ENCODE measurements around the gene SLCO4A1. TPM values are rescaled to one million over a fixed set of nuclear protein-coding genes. Genes with fewer than 3 reads are reported as not detected.

The SLCO4A1 gene
- total RNA-seq, 2 donors from 2014 or later, result 2.9 to 5.0 TPM

DNA sequence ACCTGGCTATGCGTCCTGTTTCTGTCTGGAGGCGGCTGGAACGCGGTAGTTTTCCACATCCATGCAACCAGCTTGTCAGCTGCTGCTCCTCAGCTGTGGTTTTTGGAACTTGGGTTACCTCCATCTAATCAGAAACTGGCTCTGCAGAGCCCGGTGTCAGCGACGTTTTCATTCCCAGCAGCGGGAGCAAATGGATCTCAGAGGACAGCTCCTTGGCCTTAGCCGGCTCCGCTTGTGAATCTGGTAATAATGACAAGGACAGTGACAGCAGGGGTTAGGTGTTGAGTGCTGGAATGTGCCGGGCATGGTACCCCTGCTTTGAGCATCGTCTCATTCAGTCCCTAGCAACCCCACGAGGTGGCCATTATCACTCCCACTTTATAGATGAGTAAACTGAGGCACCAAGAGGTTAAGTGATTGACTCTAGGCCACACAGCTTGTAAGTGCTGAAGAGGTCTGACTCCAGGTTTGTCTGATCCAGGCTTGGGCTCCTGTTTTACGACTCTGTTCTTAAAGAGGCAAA is 1.3 kb downstream of the SLCO4A1 start:
- Mint-ChIP-seq H3K27me3 (ENCODE audit: insufficient read depth) (peaks cover 51% of the 10 kb centered on the region), H3K9me3 (no peaks in the 10 kb centered on the region), H3K4me1 (no peaks in the 10 kb centered on the region), H3K27ac (no peak overlapping the region), H3K36me3 (ENCODE audit: low read depth) (no peaks in the 10 kb centered on the region), H3K4me3 (peak overlapping the region; percentile 52)
- Histone ChIP-seq H3K9ac (ENCODE audit: extremely low read depth, low read length, poor library complexity, severe bottlenecking) (no peak overlapping the region), H3K27ac (ENCODE audit: low read depth, low read length) (no peak overlapping the region), H3K4me3 (ENCODE audit: low read length) (peak overlapping the region; percentile 74), H3K27me3 (ENCODE audit: control insufficient read depth, insufficient read depth, low read length, poor library complexity, severe bottlenecking) (peaks cover 67% of the 10 kb centered on the region), H3K36me3 (ENCODE audit: control insufficient read depth, insufficient read depth, low read length) (no peaks in the 10 kb centered on the region), H3K4me1 (ENCODE audit: control insufficient read depth, insufficient read depth, low read length) (no peaks in the 10 kb centered on the region), H3K9me3 (ENCODE audit: control insufficient read depth, low read length) (no peaks in the 10 kb centered on the region)
- TF ChIP-seq CTCF (conservative IDR thresholded peaks at IDR 0.05), result no peak
- 49 to 62% methylated on average over 9 to 14 of the region's 14 CpGs for WGBS, 2 experiments (ENCODE audit: insufficient coverage in 1 of 2, insufficient read length in 1 of 2)
- DNase-seq, result no peak

- Mint-ChIP-seq H3K4me3 (peak overlapping the region; percentile 52), H3K27ac (no peak overlapping the region), H3K27me3 (ENCODE audit: insufficient read depth) (peaks cover 46% of the 10 kb centered on the region), H3K36me3 (ENCODE audit: low read depth) (no peaks in the 10 kb centered on the region), H3K4me1 (no peaks in the 10 kb centered on the region), H3K9me3 (no peaks in the 10 kb centered on the region)
- no peak for TF ChIP-seq CTCF (conservative IDR thresholded peaks at IDR 0.05)
- WGBS, 2 experiments (ENCODE audit: insufficient coverage in 1 of 2, insufficient read length in 1 of 2), result 93 to 94% methylated on average over 23 of the region's 23 CpGs
- no peak for DNase-seq
- Histone ChIP-seq H3K36me3 (ENCODE audit: control insufficient read depth, insufficient read depth, low read length) (no peaks in the 10 kb centered on the region), H3K27me3 (ENCODE audit: control insufficient read depth, insufficient read depth, low read length, poor library complexity, severe bottlenecking) (peaks cover 63% of the 10 kb centered on the region), H3K9me3 (ENCODE audit: control insufficient read depth, low read length) (no peaks in the 10 kb centered on the region), H3K27ac (ENCODE audit: low read depth, low read length) (no peak overlapping the region), H3K9ac (ENCODE audit: extremely low read depth, low read length, poor library complexity, severe bottlenecking) (no peak overlapping the region), H3K4me3 (ENCODE audit: low read length) (no peak overlapping the region), H3K4me1 (ENCODE audit: control insufficient read depth, insufficient read depth, low read length) (no peaks in the 10 kb centered on the region)
Observed at GRCh38 chr20:62644044-62644795, 1.9 kb downstream of the SLCO4A1 start.

DNA sequence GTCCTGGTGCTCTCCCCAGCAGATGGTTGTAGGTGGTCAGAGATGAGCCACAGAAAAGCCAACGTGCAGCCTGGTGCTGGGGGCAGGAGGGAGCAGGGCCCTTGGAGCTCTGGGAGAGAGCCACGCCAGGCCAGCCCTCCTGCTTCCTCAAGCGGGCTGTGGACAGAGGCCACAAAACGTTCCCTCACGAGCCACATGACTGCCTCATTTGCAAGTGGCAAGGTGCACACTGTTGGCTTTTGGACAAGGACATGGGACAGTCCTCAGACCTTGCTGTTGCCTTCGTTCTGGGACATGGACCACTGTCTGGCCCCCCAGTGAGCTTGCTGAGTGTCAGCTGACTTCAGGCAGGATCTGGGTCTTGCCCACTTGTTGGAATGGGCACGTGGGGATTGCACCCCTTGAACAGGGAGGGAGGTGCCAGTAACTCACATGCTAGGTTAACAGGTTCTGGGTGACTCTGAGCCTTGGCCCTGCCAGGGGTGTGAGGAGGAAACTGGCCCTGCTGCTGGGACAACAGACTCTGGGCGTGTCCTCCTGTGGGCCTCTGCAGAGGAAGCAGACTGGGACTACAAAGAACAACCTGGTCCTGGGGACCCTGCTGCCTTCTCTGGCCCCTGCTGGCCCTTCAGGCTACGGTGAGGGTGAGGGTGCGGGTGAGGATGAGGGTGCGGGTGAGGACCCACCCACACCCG is 2.6 kb downstream of the SLCO4A1 start:
- H3K9me3 ChIP-seq (ENCODE audit: control insufficient read depth, low read length), result no peaks in the 10 kb centered on the region
- DNase-seq, result no peak
- no peaks in the 10 kb centered on the region for H3K36me3 ChIP-seq (ENCODE audit: control insufficient read depth, insufficient read depth, low read length)
- no peaks in the 10 kb centered on the region for H3K36me3 Mint-ChIP-seq (ENCODE audit: low read depth)
- no peak overlapping the region for H3K27ac Mint-ChIP-seq
- H3K9ac ChIP-seq (ENCODE audit: extremely low read depth, low read length, poor library complexity, severe bottlenecking), result no peak overlapping the region
- no peak for TF ChIP-seq CTCF (conservative IDR thresholded peaks at IDR 0.05)
- H3K27me3 Mint-ChIP-seq (ENCODE audit: insufficient read depth), result peaks cover 41% of the 10 kb centered on the region
- no peak overlapping the region for H3K4me3 ChIP-seq (ENCODE audit: low read length)
- no peaks in the 10 kb centered on the region for H3K4me1 Mint-ChIP-seq
- no peak overlapping the region for H3K4me3 Mint-ChIP-seq
- 87 to 90% methylated on average over 7 to 12 of the region's 12 CpGs for WGBS, 2 experiments (ENCODE audit: insufficient coverage in 1 of 2, insufficient read length in 1 of 2)
- H3K9me3 Mint-ChIP-seq, result no peaks in the 10 kb centered on the region
- peaks cover 55% of the 10 kb centered on the region for H3K27me3 ChIP-seq (ENCODE audit: control insufficient read depth, insufficient read depth, low read length, poor library complexity, severe bottlenecking)
- H3K4me1 ChIP-seq (ENCODE audit: control insufficient read depth, insufficient read depth, low read length), result no peaks in the 10 kb centered on the region
- H3K27ac ChIP-seq (ENCODE audit: low read depth, low read length), result no peak overlapping the region
